CD14-positive monocyte (primary cell): ENCODE data around the gene RECQL5. TPM values are rescaled to one million over a fixed set of nuclear protein-coding genes. Genes with fewer than 3 reads are reported as not detected.

Source experiments
- DNase-seq, 3 donors: peaks; one replicate each; pipeline ENCODE4 v3.0.0-alpha.2; 2011 to 2022
- H2AFZ ChIP-seq: 2 replicates; pipeline ENCODE4 v1.6.0; 2012; ENCODE audit warnings: mild to moderate bottlenecking, low read depth, low read length, inconsistent platforms; ENCODE audit not compliant: insufficient read depth, poor library complexity, severe bottlenecking
- H3K27ac ChIP-seq, 2 donors: 1 replicate in 1 of 2; 2 replicates in 1 of 2; pipeline ENCODE4 v1.5.1; 2012 to 2013; ENCODE audit warnings: low read length in 2 of 2, control low read depth in 1 of 2, inconsistent platforms in 1 of 2, low read depth in 1 of 2, mild to moderate bottlenecking in 1 of 2
- H3K27me3 ChIP-seq, 2 donors: one replicate each; pipeline versions ENCODE4 v1.6.0 to v1.6.1; 2011 to 2013; ENCODE audit warnings: low read length in 2 of 2; ENCODE audit not compliant: control insufficient read depth in 2 of 2, insufficient read depth in 2 of 2
- H3K36me3 ChIP-seq, 2 donors: replicated peaks in 1 of 2; 1 replicate in 1 of 2; 2 replicates in 1 of 2; pipeline versions ENCODE4 v1.5.1 to v1.6.1; 2012 to 2013; ENCODE audit warnings: low read length in 2 of 2, control low read depth in 1 of 2, inconsistent platforms in 1 of 2, mild to moderate bottlenecking in 1 of 2; ENCODE audit not compliant: insufficient read depth in 2 of 2, control insufficient read depth in 1 of 2
- H3K4me1 ChIP-seq, 2 donors: 1 replicate in 1 of 2; 2 replicates in 1 of 2; pipeline versions ENCODE4 v1.5.1 to v1.6.1; 2012 to 2013; ENCODE audit warnings: low read length in 2 of 2, control low read depth in 1 of 2, inconsistent platforms in 1 of 2, mild to moderate bottlenecking in 1 of 2, moderate library complexity in 1 of 2; ENCODE audit not compliant: insufficient read depth in 2 of 2, control insufficient read depth in 1 of 2
- H3K4me2 ChIP-seq: replicated peaks from 2 replicates; pipeline ENCODE3; 2012; ENCODE audit warnings: low read length, moderate library complexity, mild to moderate bottlenecking; ENCODE audit not compliant: poor library complexity, severe bottlenecking; ENCODE audit errors: extremely low read depth
- H3K4me3 ChIP-seq, 3 experiments: fragments of 200-600 bp in 1 of 3; sonication (generic) in 1 of 3; replicated peaks in 1 of 3; 1 replicate in 2 of 3; 2 replicates in 1 of 3; pipeline ENCODE4 v1.5.1; 2011 to 2013; ENCODE audit warnings: low read length in 3 of 3, mild to moderate bottlenecking in 3 of 3, control low read depth in 2 of 3, low read depth in 2 of 3, inconsistent platforms in 1 of 3, moderate library complexity in 1 of 3
- H3K79me2 ChIP-seq: 2 replicates; pipeline ENCODE4 v1.6.0; 2012; ENCODE audit warnings: mild to moderate bottlenecking, control low read depth, inconsistent platforms, low read length, moderate library complexity; ENCODE audit not compliant: insufficient read depth
- H3K9ac ChIP-seq: 2 replicates; pipeline ENCODE4 v1.6.0; 2017; ENCODE audit warnings: low read length, mild to moderate bottlenecking; ENCODE audit not compliant: insufficient read depth, poor library complexity, severe bottlenecking
- H3K9me3 ChIP-seq, 2 donors: replicated peaks in 1 of 2; 1 replicate in 1 of 2; 2 replicates in 1 of 2; pipeline versions ENCODE4 v1.5.1 to v1.6.1; 2012 to 2013; ENCODE audit warnings: low read length in 2 of 2, control low read depth in 1 of 2; ENCODE audit not compliant: control insufficient read depth in 1 of 2, insufficient read depth in 1 of 2
- H4K20me1 ChIP-seq: 2 replicates; pipeline ENCODE4 v1.6.0; 2012; ENCODE audit warnings: mild to moderate bottlenecking, low read length, control low read depth, moderate library complexity; ENCODE audit not compliant: insufficient read depth
- H3K27ac Mint-ChIP-seq, 7 donors: one replicate each; pipeline ENCODE4 v1.8.0; 2020; ENCODE audit warnings: mild to moderate bottlenecking in 7 of 7, mixed read lengths in 7 of 7, moderate library complexity in 6 of 7, inconsistent platforms in 2 of 7
- H3K27me3 Mint-ChIP-seq, 3 donors: one replicate each; pipeline ENCODE4 v1.8.0; 2021 to 2022; ENCODE audit warnings: low read depth in 3 of 3, mild to moderate bottlenecking in 3 of 3, mixed read lengths in 3 of 3, moderate library complexity in 3 of 3, inconsistent platforms in 1 of 3
- H3K36me3 Mint-ChIP-seq, 2 donors: one replicate each; pipeline ENCODE4 v1.8.0; 2020; ENCODE audit warnings: mixed read lengths in 2 of 2, inconsistent platforms in 1 of 2, mild to moderate bottlenecking in 1 of 2
- H3K4me1 Mint-ChIP-seq: one replicate; pipeline ENCODE4 v1.8.0; 2020; ENCODE audit warnings: mild to moderate bottlenecking, mixed read lengths
- H3K4me3 Mint-ChIP-seq, 2 donors: one replicate each; pipeline ENCODE4 v1.8.0; 2020; ENCODE audit warnings: mild to moderate bottlenecking in 2 of 2, mixed read lengths in 2 of 2, moderate library complexity in 1 of 2
- H3K9me3 Mint-ChIP-seq, 7 donors: one replicate each; pipeline ENCODE4 v1.8.0; 2020 to 2022; ENCODE audit warnings: mixed read lengths in 7 of 7, mild to moderate bottlenecking in 6 of 7, moderate library complexity in 6 of 7, inconsistent platforms in 2 of 7
- WGBS: methylation state at CpG from one replicate; pipeline ENCODE4 v1.1.5; 2013; ENCODE audit warnings: missing lambda C conversion rate; ENCODE audit not compliant: insufficient coverage; 5-methylcytosine and 5-hydroxymethylcytosine counted together
- intact Hi-C, 2 donors: fragments of 100-400 bp; cut with micrococcal nuclease; formaldehyde crosslinking; loops; one replicate each; pipeline versions ENCODE4 v1.15.0 to v1.15.1; 2023
- polyA plus RNA-seq, 3 donors: library from polyadenylated mRNA; depleted of rRNA in 1 of 3; unstranded in 2 of 3; stranded (reverse) in 1 of 3; fragments of 300-500 nt in 2 of 3; fragments of >200 nt in 1 of 3; fragmentation: Illumina TruSeq in 2 of 3; gene quantifications; 1 replicate in 2 of 3; 2 replicates in 1 of 3; pipeline ENCODE4 v1.2.3, GENCODE V29; 2012 to 2021
- TF ChIP-seq, protein P1 (sequence below): fragments of 200-600 bp; IDR thresholded peaks from one replicate; pipeline ENCODE4 v1.8.0; 2022; ENCODE audit warnings: antibody characterized with exemption, mild to moderate bottlenecking

RECQL5 gene
- polyA plus RNA-seq, 3 donors = 3.1 to 27.7 (median 4.4) TPM

DNA sequence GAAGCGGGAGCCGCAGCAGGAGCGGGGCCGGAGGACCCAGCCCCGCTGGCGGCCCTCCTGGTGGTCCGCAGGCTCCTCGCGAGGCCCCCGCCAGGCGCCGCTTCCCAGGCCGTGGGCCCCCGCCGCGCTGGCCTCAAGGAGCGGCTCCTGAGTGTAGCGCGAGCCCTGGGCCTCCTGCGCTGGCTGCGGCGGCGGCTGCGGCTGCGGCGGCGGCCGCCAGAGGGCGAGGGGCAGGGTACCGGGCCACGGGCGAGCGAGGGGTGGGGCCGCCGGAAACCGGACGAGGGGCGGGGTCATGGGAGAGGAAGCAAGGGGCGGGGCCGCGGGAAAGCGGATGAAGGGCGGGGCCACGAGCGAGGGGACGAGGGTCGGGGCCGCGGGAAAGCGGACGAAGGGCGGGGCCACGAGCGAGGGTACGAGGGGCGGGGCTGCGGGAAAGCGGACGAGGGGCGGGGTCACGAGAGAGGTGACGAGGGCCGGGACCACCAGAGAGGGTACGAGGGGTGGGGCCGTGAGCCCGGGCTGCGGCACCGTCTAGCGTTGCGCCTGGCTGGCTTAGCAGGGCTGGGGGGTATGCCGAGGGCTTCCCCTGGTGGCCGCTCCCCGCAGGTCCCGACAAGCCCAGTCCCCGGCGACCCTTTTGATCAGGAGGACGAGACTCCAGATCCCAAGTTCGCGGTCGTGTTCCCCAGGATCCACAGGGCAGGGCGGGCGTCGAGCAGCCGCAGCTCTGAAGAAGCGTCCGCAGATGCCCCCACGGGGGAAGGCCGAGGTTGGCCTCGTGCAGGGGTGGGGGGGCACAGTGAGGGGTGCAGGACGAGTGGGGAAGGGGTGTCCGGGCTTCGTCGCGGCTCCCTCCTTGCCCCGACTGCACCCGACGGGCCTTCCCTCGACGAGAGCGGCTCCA lies 77.7 kb downstream of the RECQL5 start:
- H3K4me1 ChIP-seq = peaks cover 21 to 30% of the 10 kb centered on the region in 2 donors
- TF ChIP-seq, protein P1, sequence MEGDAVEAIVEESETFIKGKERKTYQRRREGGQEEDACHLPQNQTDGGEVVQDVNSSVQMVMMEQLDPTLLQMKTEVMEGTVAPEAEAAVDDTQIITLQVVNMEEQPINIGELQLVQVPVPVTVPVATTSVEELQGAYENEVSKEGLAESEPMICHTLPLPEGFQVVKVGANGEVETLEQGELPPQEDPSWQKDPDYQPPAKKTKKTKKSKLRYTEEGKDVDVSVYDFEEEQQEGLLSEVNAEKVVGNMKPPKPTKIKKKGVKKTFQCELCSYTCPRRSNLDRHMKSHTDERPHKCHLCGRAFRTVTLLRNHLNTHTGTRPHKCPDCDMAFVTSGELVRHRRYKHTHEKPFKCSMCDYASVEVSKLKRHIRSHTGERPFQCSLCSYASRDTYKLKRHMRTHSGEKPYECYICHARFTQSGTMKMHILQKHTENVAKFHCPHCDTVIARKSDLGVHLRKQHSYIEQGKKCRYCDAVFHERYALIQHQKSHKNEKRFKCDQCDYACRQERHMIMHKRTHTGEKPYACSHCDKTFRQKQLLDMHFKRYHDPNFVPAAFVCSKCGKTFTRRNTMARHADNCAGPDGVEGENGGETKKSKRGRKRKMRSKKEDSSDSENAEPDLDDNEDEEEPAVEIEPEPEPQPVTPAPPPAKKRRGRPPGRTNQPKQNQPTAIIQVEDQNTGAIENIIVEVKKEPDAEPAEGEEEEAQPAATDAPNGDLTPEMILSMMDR = peak; percentile 75
- Mint-ChIP-seq H3K4me3 (peak overlapping the region; percentile 83 to 87), H3K9me3 (no peaks in the 10 kb centered on the region), H3K27ac (peak overlapping the region in 6 of 7 donors; percentile 75 to 87 (median 84)), H3K27me3 (peaks cover 0 to 2% (median 0%) of the 10 kb centered on the region in 3 donors), H3K36me3 (peaks cover 3 to 25% of the 10 kb centered on the region in 2 donors), H3K4me1 (peaks cover 16% of the 10 kb centered on the region)
- intact Hi-C loops = loop anchor here (2.0 to 10.0 kb wide), 4 partner anchors 72 to 324 kb away; partner anchors contain the start of genes TSEN54 (in 2 of the 2), CASKIN2 (in 1 of the 2), GGA3 (in 1 of the 2) and MRPS7 (in 1 of the 2)
- no peaks in the 10 kb centered on the region for H3K27me3 ChIP-seq
- peak; percentile 81 to 91 (median 86) for DNase-seq
- H3K79me2 ChIP-seq = peaks cover 31% of the 10 kb centered on the region
- H3K9ac ChIP-seq = peak overlapping the region; percentile 90
- peak overlapping the region; percentile 88 to 89 for H3K27ac ChIP-seq
- peaks cover 27% of the 10 kb centered on the region for H4K20me1 ChIP-seq
- peak overlapping the region; percentile 65 to 88 (median 80) for H3K4me3 ChIP-seq
- no peaks in the 10 kb centered on the region for H3K9me3 ChIP-seq
- WGBS = 9% methylated on average over 94 of the region's 100 CpGs
- peak overlapping the region; percentile 95 for H3K4me2 ChIP-seq
- H2AFZ ChIP-seq = peak overlapping the region; percentile 92
- peaks cover 14 to 30% of the 10 kb centered on the region in 2 donors for H3K36me3 ChIP-seq

- peak overlapping the region; percentile 90 for H3K9ac ChIP-seq
- Mint-ChIP-seq H3K4me3 (peak overlapping the region; percentile 83 to 92), H3K36me3 (peaks cover 3 to 22% of the 10 kb centered on the region in 2 donors), H3K27me3 (peaks cover 0 to 2% (median 0%) of the 10 kb centered on the region in 3 donors), H3K4me1 (peaks cover 16% of the 10 kb centered on the region), H3K27ac (peak overlapping the region in 6 of 7 donors; percentile 67 to 92 (median 82)), H3K9me3 (no peaks in the 10 kb centered on the region)
- H3K27me3 ChIP-seq = no peaks in the 10 kb centered on the region
- peaks cover 14 to 27% of the 10 kb centered on the region in 2 donors for H3K36me3 ChIP-seq
- peak overlapping the region; percentile 88 to 89 for H3K27ac ChIP-seq
- H3K4me3 ChIP-seq = peak overlapping the region; percentile 65 to 88 (median 80)
- peaks cover 31% of the 10 kb centered on the region for H3K79me2 ChIP-seq
- TF ChIP-seq, protein P1 = no peak
- H2AFZ ChIP-seq = peak overlapping the region; percentile 92
- intact Hi-C loops = loop anchor here (2.0 to 10.0 kb wide), 4 partner anchors 71 to 324 kb away; partner anchors contain the start of genes TSEN54 (in 2 of the 2), CASKIN2 (in 1 of the 2), GGA3 (in 1 of the 2) and MRPS7 (in 1 of the 2)
- WGBS = 2% methylated on average over 49 of the region's 49 CpGs
- peaks cover 21 to 30% of the 10 kb centered on the region in 2 donors for H3K4me1 ChIP-seq
- H3K4me2 ChIP-seq = peak overlapping the region; percentile 95
- H3K9me3 ChIP-seq = no peaks in the 10 kb centered on the region
- peaks cover 24% of the 10 kb centered on the region for H4K20me1 ChIP-seq
- DNase-seq = no peak
These were observed 78.3 kb downstream of the RECQL5 start for GRCh38 chr17:75588596-75589011.
